HCT116 (cell line): Measurements from ENCODE around the gene TNFRSF6B. TPM values are rescaled to one million over a fixed set of nuclear protein-coding genes. Genes with fewer than 3 reads are reported as not detected.
A peak's percentile ranks its signal among the peaks of the same experiment; 100 is the strongest.

Experiments
- ATAC-seq: fragments of 200-7000 bp; cut with Tn5 transposase; 2 replicates; pipeline ENCODE4 v1.9.1; 2020; ENCODE audit warnings: mild to moderate bottlenecking, moderate library complexity
- BruUV-seq: library from RNA; stranded (reverse); fragments of 400-500 nt; replicated peaks from 2 replicates; lab custom pipeline; 2021; lab: Mats Ljungman, UMichigan
- CTCF ChIA-PET: fragments of 300-600 bp; sonication (Branson Sonifier 250); formaldehyde crosslinking; loops from one replicate; lab custom pipeline; 2021; ENCODE audit warnings: antibody characterized with exemption; lab: Charles Lee
- POLR2A ChIA-PET: fragments of 300-600, 350-600 bp; sonication (Branson Sonifier 250); formaldehyde crosslinking; loops from one replicate; lab custom pipeline; 2021; ENCODE audit warnings: antibody characterized with exemption; lab: Charles Lee
- RAD21 ChIA-PET, 2 experiments: fragments of 300-600 bp; sonication (Branson Sonifier 250); formaldehyde crosslinking; loops; one replicate each; lab custom pipeline; 2023; ENCODE audit warnings: low total read pairs in 2 of 2; ENCODE audit not compliant: uncharacterized antibody in 2 of 2, unreplicated experiment in 2 of 2, low non-redundant PET in 1 of 2; lab: Charles Lee
- DNase-seq: peaks from one replicate; pipeline ENCODE4 v3.0.0-alpha.2; 2010; ENCODE audit warnings: low read depth, low spot score
- H2AFZ ChIP-seq: fragments of 200-600 bp; shearing (Covaris generic), sonication (generic); 2 replicates; pipeline ENCODE4 v1.6.1; 2017; ENCODE audit warnings: low read depth, mixed run types, mixed read lengths, antibody characterized with exemption, low read length; ENCODE audit not compliant: poor library complexity, severe bottlenecking
- H3K27ac ChIP-seq: 2 replicates; pipeline ENCODE4 v1.5.1; 2012; ENCODE audit warnings: low read depth, low read length
- H3K27me3 ChIP-seq: fragments of 200-600 bp; sonication (generic); 2 replicates; pipeline ENCODE4 v1.6.1; 2016; ENCODE audit warnings: mixed run types, low read length, mixed read lengths; ENCODE audit not compliant: insufficient read depth
- H3K36me3 ChIP-seq, 2 experiments: fragments of 200-500 bp in 1 of 2; fragments of 200-600 bp in 1 of 2; sonication (Bioruptor generic) in 1 of 2; sonication (generic) in 1 of 2; 2 replicates each; pipeline versions ENCODE4 v1.5.1 to v1.6.1; 2014 to 2016; ENCODE audit warnings: low read length in 2 of 2, inconsistent platforms in 1 of 2, mixed read lengths in 1 of 2, mixed run types in 1 of 2; ENCODE audit not compliant: insufficient read depth in 2 of 2, control insufficient read depth in 1 of 2
- H3K4me1 ChIP-seq, 2 experiments: fragments of 200-600 bp in 1 of 2; sonication (generic) in 1 of 2; 2 replicates each; pipeline versions ENCODE4 v1.5.1 to v1.6.1; 2012 to 2017; ENCODE audit warnings: low read length in 2 of 2, inconsistent platforms in 1 of 2, mild to moderate bottlenecking in 1 of 2, mixed read lengths in 1 of 2, mixed run types in 1 of 2, moderate library complexity in 1 of 2; ENCODE audit not compliant: insufficient read depth in 2 of 2, control insufficient read depth in 1 of 2
- H3K4me2 ChIP-seq: fragments of 200-600 bp; sonication (generic); 2 replicates; pipeline ENCODE4 v1.6.1; 2017; ENCODE audit warnings: mixed run types, low read length, mixed read lengths
- H3K4me3 ChIP-seq, 2 experiments: fragments of 200-600 bp in 1 of 2; sonication (generic) in 1 of 2; replicated peaks in 1 of 2; 2 replicates each; pipeline ENCODE4 v1.5.1; 2011 to 2016; ENCODE audit warnings: low read length in 2 of 2, control low read depth in 1 of 2, low read depth in 1 of 2, mild to moderate bottlenecking in 1 of 2, mixed read lengths in 1 of 2, mixed run types in 1 of 2
- H3K79me2 ChIP-seq: fragments of 200-600 bp; sonication (generic); 2 replicates; pipeline ENCODE4 v1.6.1; 2017; ENCODE audit warnings: mild to moderate bottlenecking, mixed run types, low read length, moderate library complexity, mixed read lengths; ENCODE audit not compliant: insufficient read depth
- H3K9ac ChIP-seq: fragments of 200-600 bp; sonication (generic); 2 replicates; pipeline ENCODE4 v1.6.1; 2016; ENCODE audit warnings: low read length, mixed read lengths
- H3K9me2 ChIP-seq: fragments of 200-600 bp; sonication (generic), shearing (Covaris generic); 2 replicates; pipeline ENCODE4 v1.6.1; 2017; ENCODE audit warnings: mixed run types, mild to moderate bottlenecking, moderate library complexity; ENCODE audit not compliant: insufficient read depth
- H3K9me3 ChIP-seq, 2 experiments: fragments of 200-500 bp in 1 of 2; fragments of 200-600 bp in 1 of 2; sonication (Bioruptor generic) in 1 of 2; sonication (generic) in 1 of 2; 2 replicates each; pipeline ENCODE4 v1.6.1; 2014 to 2017; ENCODE audit warnings: low read length in 2 of 2, mixed read lengths in 2 of 2, inconsistent platforms in 1 of 2, low read depth in 1 of 2, mild to moderate bottlenecking in 1 of 2, mixed run types in 1 of 2, moderate library complexity in 1 of 2; ENCODE audit not compliant: control insufficient read depth in 1 of 2, insufficient read depth in 1 of 2
- H4K20me1 ChIP-seq: fragments of 200-600 bp; sonication (generic), shearing (Covaris generic); 2 replicates; pipeline ENCODE4 v1.6.1; 2017; ENCODE audit warnings: mixed run types, mild to moderate bottlenecking, moderate library complexity; ENCODE audit not compliant: insufficient read depth
- ELF1 ChIP-seq: IDR thresholded peaks from 2 replicates; pipeline ENCODE4 v1.6.1; 2012; ENCODE audit warnings: low read depth, borderline replicate concordance
- EZH2phosphoT487 ChIP-seq: fragments of 200-600 bp; IDR thresholded peaks from 2 replicates; pipeline ENCODE4 v1.6.1; 2018; ENCODE audit warnings: antibody characterized with exemption, borderline replicate concordance
- FOSL1 ChIP-seq: IDR thresholded peaks from 2 replicates; pipeline ENCODE4 v1.6.1; 2012; ENCODE audit warnings: low read depth
- JUND ChIP-seq: IDR thresholded peaks from 2 replicates; pipeline ENCODE4 v1.6.1; 2012
- SP1 ChIP-seq: IDR thresholded peaks from 2 replicates; pipeline ENCODE4 v1.6.1; 2012; ENCODE audit warnings: low read depth
- SRF ChIP-seq: IDR thresholded peaks from 2 replicates; pipeline ENCODE4 v1.6.1; 2012; ENCODE audit warnings: low read depth
- TCF7L2 ChIP-seq: IDR thresholded peaks from 2 replicates; pipeline ENCODE4 v1.7.0; 2011; ENCODE audit warnings: borderline replicate concordance, inconsistent platforms; ENCODE audit not compliant: insufficient read depth, insufficient read length; ENCODE audit errors: extremely low read depth
- YY1 ChIP-seq: IDR thresholded peaks from 2 replicates; pipeline ENCODE4 v1.6.1; 2011; ENCODE audit warnings: low read length, low read depth, moderate library complexity, mild to moderate bottlenecking; ENCODE audit not compliant: insufficient replicate concordance; ENCODE audit errors: extremely low read depth
- ZFX ChIP-seq: fragments of 450-650 bp; IDR thresholded peaks from 2 replicates; pipeline ENCODE4 v1.6.1; 2017
- intact Hi-C: fragments of 100-400 bp; cut with micrococcal nuclease; formaldehyde crosslinking; loops from 2 replicates; pipeline ENCODE4 v1.10.0; 2022
- total RNA-seq: library from RNA; stranded (reverse); gene quantifications from one replicate; pipeline ENCODE4 v1.2.1, GENCODE V29; 2021; ENCODE audit not compliant: unreplicated experiment
- TF ChIP-seq, protein P1 (sequence below): IDR thresholded peaks from 2 replicates; pipeline ENCODE4 v1.6.1; 2012; ENCODE audit warnings: low read depth
- TF ChIP-seq, protein P2 (sequence below), 3 experiments: fragments of 200-600 bp in 1 of 3; sonication (generic) in 1 of 3; IDR thresholded peaks in 2 of 3; conservative IDR thresholded peaks in 1 of 3; 2 replicates each; pipeline ENCODE4 v1.5.1; 2012 to 2017; ENCODE audit warnings: low read depth in 2 of 3, low read length in 2 of 3, antibody characterized with exemption in 1 of 3, borderline replicate concordance in 1 of 3, control low read depth in 1 of 3, mild to moderate bottlenecking in 1 of 3, mixed read lengths in 1 of 3, mixed run types in 1 of 3, moderate library complexity in 1 of 3; ENCODE audit not compliant: insufficient read depth in 1 of 3

Gene TNFRSF6B
- total RNA-seq, 1 experiment from 2014 or later = 147 TPM

DNA sequence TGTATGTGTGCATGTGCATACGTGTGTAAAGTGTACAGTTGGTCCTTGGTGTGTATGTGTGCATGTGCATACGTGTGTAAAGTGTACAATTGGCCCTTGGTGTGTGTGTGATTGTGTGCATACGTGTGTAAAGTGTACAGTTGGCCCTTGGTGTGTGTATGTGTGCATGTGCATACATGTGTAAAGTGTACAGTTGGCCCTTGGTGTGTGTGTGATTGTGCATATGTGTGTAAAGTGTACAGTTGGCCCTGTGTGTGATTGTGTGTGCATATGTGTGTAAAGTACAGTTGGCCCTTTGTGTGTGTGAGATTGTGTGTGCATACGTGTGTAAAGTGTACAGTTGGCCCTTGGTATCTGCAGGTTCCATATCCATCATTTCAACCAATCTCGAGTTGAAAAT is 35.0 kb downstream of the TNFRSF6B start:
- Histone ChIP-seq H3K4me3 (no peak overlapping the region), H3K27me3 (no peaks in the 10 kb centered on the region), H3K36me3 (peaks cover 0 to 23% of the 10 kb centered on the region in 2 experiments; a peak in 2 of 4 replicates), H3K79me2 (peaks cover 72% of the 10 kb centered on the region), H3K4me2 (no peak overlapping the region), H3K9me2 (no peaks in the 10 kb centered on the region), H2AFZ (no peak overlapping the region), H4K20me1 (no peaks in the 10 kb centered on the region), H3K4me1 (peaks cover 3 to 11% of the 10 kb centered on the region in 2 experiments; a peak in 3 of 4 replicates), H3K9me3 (no peaks in the 10 kb centered on the region), H3K27ac (no peak overlapping the region), H3K9ac (no peak overlapping the region)
- intact Hi-C loops = loop anchor here (10.0 kb wide), 1 partner anchor 133 kb away; the partner anchor contains the start of genes ABHD16B and TPD52L2
- DNase-seq (no peak), ATAC-seq (no peak)
- ChIA-PET POLR2A (no interaction called here), CTCF (no interaction called here), RAD21 (no interaction called here)
- BruUV-seq = no TSS peak
- TF ChIP-seq SRF = no peak
- no peak for TF ChIP-seq TCF7L2
- TF ChIP-seq ZFX = no peak
- TF ChIP-seq ELF1 = no peak
- no peak for TF ChIP-seq FOSL1
- no peak for TF ChIP-seq EZH2phosphoT487

DNA sequence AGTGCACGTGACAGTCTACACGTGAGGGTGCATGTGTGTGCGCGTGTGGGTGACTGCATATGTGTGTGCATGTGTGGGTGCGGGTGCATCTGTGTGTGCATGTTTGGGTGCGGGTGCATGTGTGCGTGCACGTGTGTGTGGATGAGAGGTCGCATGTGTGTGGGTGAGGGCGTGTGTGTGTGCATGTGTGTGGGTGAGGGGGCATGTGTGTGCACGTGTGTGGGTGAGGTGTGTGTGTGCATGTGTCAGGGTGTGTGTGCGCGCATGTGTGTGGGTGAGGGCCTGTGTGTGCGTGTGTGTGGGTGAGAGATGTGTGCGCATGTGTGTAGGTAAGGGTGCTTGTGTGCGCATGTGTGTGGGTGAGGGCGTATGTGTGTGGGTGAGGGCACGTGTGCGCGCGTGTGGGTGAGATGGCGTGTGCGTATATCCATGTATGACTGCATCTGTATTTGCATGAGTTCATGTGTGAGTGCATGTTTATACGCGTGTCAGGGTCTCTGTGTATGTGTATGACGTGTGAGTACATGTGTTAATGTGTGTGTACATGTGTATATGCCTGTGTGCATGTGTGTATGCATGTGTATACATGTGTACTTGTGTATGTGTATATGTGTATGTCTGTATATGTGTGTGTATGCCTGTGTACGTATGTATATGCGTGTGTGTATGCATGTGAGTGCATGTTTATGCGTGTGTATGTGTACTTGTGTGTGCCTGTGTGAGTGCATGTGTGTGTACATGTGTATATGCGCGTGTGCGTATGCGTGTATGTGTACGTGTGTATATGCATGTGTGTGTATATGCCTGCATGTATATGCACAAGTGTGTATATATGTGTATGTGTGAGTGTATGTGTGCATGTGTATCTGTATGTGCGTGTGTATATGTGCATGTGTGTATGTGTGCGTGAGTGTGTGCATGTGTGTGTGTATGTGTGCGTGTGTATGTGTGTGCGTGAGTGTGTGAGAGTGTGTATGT is 36.0 kb downstream of the TNFRSF6B start:
- ATAC-seq = no peak
- Histone ChIP-seq H3K79me2 (peaks cover 62% of the 10 kb centered on the region), H3K4me1 (peaks cover 10 to 21% of the 10 kb centered on the region in 2 experiments; a peak in 3 of 4 replicates), H3K9ac (no peak overlapping the region), H3K9me3 (no peaks in the 10 kb centered on the region), H4K20me1 (no peaks in the 10 kb centered on the region), H3K9me2 (no peaks in the 10 kb centered on the region), H3K4me2 (no peak overlapping the region), H2AFZ (no peak overlapping the region), H3K27ac (peak overlapping the region; percentile 29; the same call in 1 of the 2 replicates), H3K36me3 (peaks cover 0 to 16% of the 10 kb centered on the region in 2 experiments; a peak in 2 of 4 replicates), H3K27me3 (no peaks in the 10 kb centered on the region), H3K4me3 (no peak overlapping the region)
- ChIA-PET CTCF (no interaction called here), POLR2A (no interaction called here), RAD21 (no interaction called here)
- no peak for DNase-seq
- intact Hi-C loops = loop anchor here (10.0 kb wide), 1 partner anchor 132 kb away; the partner anchor contains the start of genes ABHD16B and TPD52L2
- no TSS peak for BruUV-seq
- TF ChIP-seq YY1 (no peak), JUND (no peak), SP1 (no peak)
- TF ChIP-seq, protein P1, sequence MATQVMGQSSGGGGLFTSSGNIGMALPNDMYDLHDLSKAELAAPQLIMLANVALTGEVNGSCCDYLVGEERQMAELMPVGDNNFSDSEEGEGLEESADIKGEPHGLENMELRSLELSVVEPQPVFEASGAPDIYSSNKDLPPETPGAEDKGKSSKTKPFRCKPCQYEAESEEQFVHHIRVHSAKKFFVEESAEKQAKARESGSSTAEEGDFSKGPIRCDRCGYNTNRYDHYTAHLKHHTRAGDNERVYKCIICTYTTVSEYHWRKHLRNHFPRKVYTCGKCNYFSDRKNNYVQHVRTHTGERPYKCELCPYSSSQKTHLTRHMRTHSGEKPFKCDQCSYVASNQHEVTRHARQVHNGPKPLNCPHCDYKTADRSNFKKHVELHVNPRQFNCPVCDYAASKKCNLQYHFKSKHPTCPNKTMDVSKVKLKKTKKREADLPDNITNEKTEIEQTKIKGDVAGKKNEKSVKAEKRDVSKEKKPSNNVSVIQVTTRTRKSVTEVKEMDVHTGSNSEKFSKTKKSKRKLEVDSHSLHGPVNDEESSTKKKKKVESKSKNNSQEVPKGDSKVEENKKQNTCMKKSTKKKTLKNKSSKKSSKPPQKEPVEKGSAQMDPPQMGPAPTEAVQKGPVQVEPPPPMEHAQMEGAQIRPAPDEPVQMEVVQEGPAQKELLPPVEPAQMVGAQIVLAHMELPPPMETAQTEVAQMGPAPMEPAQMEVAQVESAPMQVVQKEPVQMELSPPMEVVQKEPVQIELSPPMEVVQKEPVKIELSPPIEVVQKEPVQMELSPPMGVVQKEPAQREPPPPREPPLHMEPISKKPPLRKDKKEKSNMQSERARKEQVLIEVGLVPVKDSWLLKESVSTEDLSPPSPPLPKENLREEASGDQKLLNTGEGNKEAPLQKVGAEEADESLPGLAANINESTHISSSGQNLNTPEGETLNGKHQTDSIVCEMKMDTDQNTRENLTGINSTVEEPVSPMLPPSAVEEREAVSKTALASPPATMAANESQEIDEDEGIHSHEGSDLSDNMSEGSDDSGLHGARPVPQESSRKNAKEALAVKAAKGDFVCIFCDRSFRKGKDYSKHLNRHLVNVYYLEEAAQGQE = no peak
- TF ChIP-seq, protein P2, sequence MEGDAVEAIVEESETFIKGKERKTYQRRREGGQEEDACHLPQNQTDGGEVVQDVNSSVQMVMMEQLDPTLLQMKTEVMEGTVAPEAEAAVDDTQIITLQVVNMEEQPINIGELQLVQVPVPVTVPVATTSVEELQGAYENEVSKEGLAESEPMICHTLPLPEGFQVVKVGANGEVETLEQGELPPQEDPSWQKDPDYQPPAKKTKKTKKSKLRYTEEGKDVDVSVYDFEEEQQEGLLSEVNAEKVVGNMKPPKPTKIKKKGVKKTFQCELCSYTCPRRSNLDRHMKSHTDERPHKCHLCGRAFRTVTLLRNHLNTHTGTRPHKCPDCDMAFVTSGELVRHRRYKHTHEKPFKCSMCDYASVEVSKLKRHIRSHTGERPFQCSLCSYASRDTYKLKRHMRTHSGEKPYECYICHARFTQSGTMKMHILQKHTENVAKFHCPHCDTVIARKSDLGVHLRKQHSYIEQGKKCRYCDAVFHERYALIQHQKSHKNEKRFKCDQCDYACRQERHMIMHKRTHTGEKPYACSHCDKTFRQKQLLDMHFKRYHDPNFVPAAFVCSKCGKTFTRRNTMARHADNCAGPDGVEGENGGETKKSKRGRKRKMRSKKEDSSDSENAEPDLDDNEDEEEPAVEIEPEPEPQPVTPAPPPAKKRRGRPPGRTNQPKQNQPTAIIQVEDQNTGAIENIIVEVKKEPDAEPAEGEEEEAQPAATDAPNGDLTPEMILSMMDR (IDR thresholded peaks at IDR 0.05 in 2 of 3, conservative IDR thresholded peaks at IDR 0.05 in 1 of 3; ENCODE audit: borderline replicate concordance in 1 of 3, insufficient read depth in 1 of 3, low read depth in 2 of 3, low read length in 2 of 3) = no peak
